RKO (cell line): Measurements from ENCODE around the gene SH2D4B.

Experiments
- DNase-seq: peaks from one replicate; pipeline ENCODE4 v3.0.0-alpha.2; 2016; ENCODE audit warnings: low spot score

Gene SH2D4B

GRCh38 chr10:80686734-80687475 lies 149.2 kb downstream of the SH2D4B start:
- no peak for DNase-seq

GRCh38 chr10:80687476-80687789 lies 149.7 kb downstream of the SH2D4B start:
- DNase-seq, result no peak

GRCh38 chr10:80690434-80690833 lies 152.7 kb downstream of the SH2D4B start:
- DNase-seq, result no peak

- no peak for DNase-seq
Observed at GRCh38 chr10:80691441-80691840, 153.7 kb downstream of the SH2D4B start.

- DNase-seq, result no peak
Observed at GRCh38 chr10:80693565-80693964, 155.9 kb downstream of the SH2D4B start.

GRCh38 chr10:80694930-80695329 lies 157.2 kb downstream of the SH2D4B start:
- no peak for DNase-seq
